ENCODE data around the gene INTS11.

- no peak for TF ChIP-seq FOXP2 (optimal IDR thresholded peaks at IDR 0.05; ENCODE audit: control extremely low read depth, extremely low read length, insufficient read depth)
- TF ChIP-seq POLR2AphosphoS5 (IDR thresholded peaks at IDR 0.05; ENCODE audit: borderline replicate concordance, low read depth, low read length): no peak
- no peak for TF ChIP-seq EZH2 (IDR thresholded peaks at IDR 0.05)
Observed at GRCh38 chr1:1290238-1290731, 34.2 kb downstream of the INTS11 start.

Measured in SK-N-MC (cell line).